HG02884 (cell line): ENCODE results near the gene ROR1.

ENCODE experiments used
- ATAC-seq: cut with Tn5 transposase; IDR thresholded peaks from one replicate; pipeline ENCODE4 v1.9.1; 2021; ENCODE audit warnings: mild to moderate bottlenecking, moderate library complexity; ENCODE audit not compliant: unreplicated experiment

Gene ROR1

GRCh38 chr1:63848733-63849132, 74.9 kb downstream of the ROR1 start:
- no peak for ATAC-seq

GRCh38 chr1:63849149-63849548, 75.3 kb downstream of the ROR1 start:
- no peak for ATAC-seq

- no peak for ATAC-seq
These were observed 80.3 kb downstream of the ROR1 start for GRCh38 chr1:63854091-63854490.

GRCh38 chr1:63855942-63856341, 82.1 kb downstream of the ROR1 start:
- no peak for ATAC-seq

GRCh38 chr1:63856924-63857323, 83.1 kb downstream of the ROR1 start:
- ATAC-seq: no peak

- ATAC-seq: no peak
These were observed 83.7 kb downstream of the ROR1 start for GRCh38 chr1:63857478-63857877.

- no peak for ATAC-seq
These were observed 84.3 kb downstream of the ROR1 start for GRCh38 chr1:63858153-63858552.

- no peak for ATAC-seq
These were observed 85.9 kb downstream of the ROR1 start for GRCh38 chr1:63859480-63860275.

GRCh38 chr1:63861052-63861691, 87.4 kb downstream of the ROR1 start:
- ATAC-seq: no peak

- ATAC-seq: no peak
These were observed 89.3 kb downstream of the ROR1 start for GRCh38 chr1:63863145-63863544.

- ATAC-seq: no peak
These were observed 90.4 kb downstream of the ROR1 start for GRCh38 chr1:63864224-63864641.

GRCh38 chr1:63865561-63865960, 91.7 kb downstream of the ROR1 start:
- ATAC-seq: no peak

- ATAC-seq: no peak
These were observed 92.3 kb downstream of the ROR1 start for GRCh38 chr1:63866084-63866483.

- no peak for ATAC-seq
These were observed 93.8 kb downstream of the ROR1 start for GRCh38 chr1:63867429-63868176.

- ATAC-seq: no peak
These were observed 94.5 kb downstream of the ROR1 start for GRCh38 chr1:63868268-63868781.

GRCh38 chr1:63870152-63870551, 96.3 kb downstream of the ROR1 start:
- ATAC-seq: no peak

- no peak for ATAC-seq
These were observed 97.6 kb downstream of the ROR1 start for GRCh38 chr1:63871463-63871862.

- no peak for ATAC-seq
These were observed 99.9 kb downstream of the ROR1 start for GRCh38 chr1:63873751-63874150.

GRCh38 chr1:63874278-63874880, 100.6 kb downstream of the ROR1 start:
- ATAC-seq: no peak

GRCh38 chr1:63875636-63876035, 101.8 kb downstream of the ROR1 start:
- ATAC-seq: no peak
